DND-41 (cell line): ENCODE measurements around the gene TRIM33.

Source experiments
- ATAC-seq: fragments of 200-7000 bp; cut with Tn5 transposase; 3 replicates; pipeline ENCODE4 v1.9.1; 2021; ENCODE audit warnings: low read depth; ENCODE audit not compliant: insufficient read depth
- DNase-seq: peaks from one replicate; pipeline ENCODE4 v3.0.0-alpha.2; 2020
- H2AFZ ChIP-seq: 2 replicates; pipeline ENCODE4 v1.6.0; 2012; ENCODE audit warnings: low read depth, low read length
- H3K27ac ChIP-seq: 2 replicates; pipeline ENCODE4 v1.5.1; 2012; ENCODE audit warnings: low read length, inconsistent platforms
- H3K27me3 ChIP-seq: fragments of 200-600 bp; sonication (generic); 2 replicates; pipeline ENCODE4 v1.6.0; 2012; ENCODE audit warnings: low read length, mild to moderate bottlenecking, inconsistent platforms; ENCODE audit not compliant: insufficient read depth, poor library complexity
- H3K36me3 ChIP-seq: 2 replicates; pipeline ENCODE4 v1.5.1; 2012; ENCODE audit warnings: low read length, inconsistent platforms; ENCODE audit not compliant: insufficient read depth
- H3K4me1 ChIP-seq: 2 replicates; pipeline ENCODE4 v1.5.1; 2012; ENCODE audit warnings: mild to moderate bottlenecking, low read length; ENCODE audit not compliant: insufficient read depth
- H3K4me2 ChIP-seq: 2 replicates; pipeline ENCODE4 v1.6.0; 2012; ENCODE audit warnings: mild to moderate bottlenecking, moderate library complexity, low read length, inconsistent platforms; ENCODE audit not compliant: insufficient read depth
- H3K4me3 ChIP-seq, 2 experiments: fragments of 200-600 bp in 1 of 2; shearing (Covaris generic) in 1 of 2; 2 replicates each; pipeline ENCODE4 v1.5.1; 2012 to 2016; ENCODE audit warnings: inconsistent platforms in 2 of 2, low read length in 2 of 2, mild to moderate bottlenecking in 2 of 2, low read depth in 1 of 2, moderate library complexity in 1 of 2
- H3K79me2 ChIP-seq: 2 replicates; pipeline ENCODE4 v1.6.0; 2012; ENCODE audit warnings: low read length, inconsistent platforms; ENCODE audit not compliant: insufficient read depth
- H3K9ac ChIP-seq: 2 replicates; pipeline ENCODE4 v1.6.0; 2012; ENCODE audit warnings: low read depth, mild to moderate bottlenecking, inconsistent platforms, low read length, moderate library complexity
- H3K9me3 ChIP-seq: 2 replicates; pipeline ENCODE4 v1.5.1; 2012; ENCODE audit warnings: low read length, moderate library complexity, mild to moderate bottlenecking, inconsistent platforms; ENCODE audit not compliant: insufficient read depth, severe bottlenecking
- H4K20me1 ChIP-seq: 2 replicates; pipeline ENCODE4 v1.6.0; 2012; ENCODE audit warnings: low read length; ENCODE audit not compliant: insufficient read depth
- CTCF ChIP-seq: IDR thresholded peaks from 2 replicates; pipeline ENCODE4 v1.5.1; 2012; ENCODE audit warnings: borderline replicate concordance, low read length, moderate library complexity, mild to moderate bottlenecking; ENCODE audit not compliant: poor library complexity, severe bottlenecking; ENCODE audit errors: extremely low read depth
- EZH2 ChIP-seq: IDR thresholded peaks from 3 replicates; pipeline ENCODE4 v1.6.1; 2012; ENCODE audit warnings: borderline replicate concordance, low read depth, mild to moderate bottlenecking, moderate library complexity, low read length, inconsistent platforms; ENCODE audit not compliant: severe bottlenecking

Gene TRIM33

GRCh38 chr1:114511032-114511785, at the start of gene TRIM33:
TRIM33 (minus strand) TSS chr1:114511203; CDS start chr1:114511076, 127 bp downstream.
- peak within 1 kb of the TSS; percentile 98 for H3K9ac ChIP-seq
- H3K36me3 ChIP-seq = peaks cover 21% of the 10 kb centered on the region
- peak within 1 kb of the TSS; percentile 95 to 99 for H3K4me3 ChIP-seq
- H3K9me3 ChIP-seq = no peaks in the 10 kb centered on the region
- peak; percentile 93 for DNase-seq
- H3K4me2 ChIP-seq = peak within 1 kb of the TSS; percentile 95
- peak within 1 kb of the TSS; percentile 97 for H2AFZ ChIP-seq
- peak; percentile 73 for ATAC-seq
- H3K79me2 ChIP-seq = peaks cover 59% of the 10 kb centered on the region
- H3K27ac ChIP-seq = peak within 1 kb of the TSS; percentile 99
- H3K4me1 ChIP-seq = peaks cover 47% of the 10 kb centered on the region
- H3K27me3 ChIP-seq = no peaks in the 10 kb centered on the region
- peaks cover 41% of the 10 kb centered on the region for H4K20me1 ChIP-seq
- TF ChIP-seq EZH2 = no peak
- no peak for TF ChIP-seq CTCF

GRCh38 chr1:114559356-114559755, 48.4 kb upstream of the TRIM33 start:
- H4K20me1 ChIP-seq = no peaks in the 10 kb centered on the region
- H3K27me3 ChIP-seq = no peaks in the 10 kb centered on the region
- H3K4me3 ChIP-seq = no peak overlapping the region
- DNase-seq (no peak), ATAC-seq (no peak)
- no peak overlapping the region for H3K27ac ChIP-seq
- H3K79me2 ChIP-seq = no peaks in the 10 kb centered on the region
- H2AFZ ChIP-seq = no peak overlapping the region
- H3K36me3 ChIP-seq = 0 out of 2 replicates have a peak, but pooled peaks cover 3% of the 10 kb centered on the region
- no peaks in the 10 kb centered on the region for H3K9me3 ChIP-seq
- H3K4me1 ChIP-seq = no peaks in the 10 kb centered on the region
- TF ChIP-seq CTCF (no peak), EZH2 (no peak)
- H3K9ac ChIP-seq = no peak overlapping the region
- H3K4me2 ChIP-seq = no peak overlapping the region

- DNase-seq = no peak
- Histone ChIP-seq H3K4me3 (no peak overlapping the region), H3K9me3 (no peaks in the 10 kb centered on the region), H3K27me3 (no peaks in the 10 kb centered on the region), H3K4me1 (no peaks in the 10 kb centered on the region), H2AFZ (no peak overlapping the region), H3K9ac (no peak overlapping the region), H3K79me2 (no peaks in the 10 kb centered on the region), H3K4me2 (no peak overlapping the region), H4K20me1 (no peaks in the 10 kb centered on the region), H3K36me3 (no peaks in the 10 kb centered on the region), H3K27ac (no peak overlapping the region)
- peak; percentile 58; the same call in 1 of the 3 replicates for ATAC-seq
- TF ChIP-seq EZH2 = no peak
- peak; percentile 64 for TF ChIP-seq CTCF
Observed at GRCh38 chr1:114558544-114558943, 47.5 kb upstream of the TRIM33 start.
